Mucosa of gallbladder (tissue), 1 donor: ENCODE measurements around the gene HOXA4. TPM values are rescaled to one million over a fixed set of nuclear protein-coding genes. Genes with fewer than 3 reads are reported as not detected.

Source experiments
- DNase-seq: peaks from one replicate; pipeline ENCODE4 v3.0.0-alpha.2; 2020; ENCODE audit warnings: low spot score
- total RNA-seq: library from RNA; stranded (reverse); gene quantifications from one replicate; pipeline ENCODE4 v1.2.1, GENCODE V29; 2021
- donor health status: DM: no; HTN: no; CAD: no.

HOXA4 gene
- total RNA-seq, 1 donor from 2014 or later, result 2.3 TPM

GRCh38 chr7:27158436-27159265 is 28.1 kb upstream of the HOXA4 start:
- no peak for DNase-seq

GRCh38 chr7:27157702-27158431 is 27.3 kb upstream of the HOXA4 start:
- no peak for DNase-seq

GRCh38 chr7:27156916-27157701 is 26.6 kb upstream of the HOXA4 start:
- no peak for DNase-seq

GRCh38 chr7:27156508-27156898 is 25.9 kb upstream of the HOXA4 start, which contains the start of gene HOXA7:
TSS of gene HOXA7 (minus strand) at chr7:27156675. CDS start at chr7:27156545, 130 bp downstream.
- no peak for DNase-seq

GRCh38 chr7:27155816-27156507 is 25.4 kb upstream of the HOXA4 start:
- DNase-seq, result no peak

GRCh38 chr7:27154901-27155815 is 24.6 kb upstream of the HOXA4 start:
- DNase-seq, result no peak

- no peak for DNase-seq
These were observed 23.8 kb upstream of the HOXA4 start for GRCh38 chr7:27154369-27154768.

GRCh38 chr7:27153526-27153925 is 23.0 kb upstream of the HOXA4 start:
- DNase-seq, result no peak

GRCh38 chr7:27152816-27153442 is 22.4 kb upstream of the HOXA4 start:
- DNase-seq, result no peak

GRCh38 chr7:27151931-27152815 is 21.6 kb upstream of the HOXA4 start, which contains the start of gene HOXA3:
TSS of gene HOXA3 (minus strand) at chr7:27152583. CDS start at chr7:27110640, 41,943 bp downstream.
- DNase-seq, result no peak

GRCh38 chr7:27151341-27151930 is 20.9 kb upstream of the HOXA4 start:
- no peak for DNase-seq

GRCh38 chr7:27150568-27151340 is 20.2 kb upstream of the HOXA4 start:
- peak; percentile 56 for DNase-seq

- DNase-seq, result no peak
These were observed 19.4 kb upstream of the HOXA4 start for GRCh38 chr7:27149842-27150567.

GRCh38 chr7:27148756-27149641 is 18.4 kb upstream of the HOXA4 start:
- DNase-seq, result no peak

- DNase-seq, result no peak
These were observed 17.6 kb upstream of the HOXA4 start for GRCh38 chr7:27148031-27148755.
